ENCODE measurements around the gene KIF13A.

The KIF13A gene

GRCh38 chr6:17987447-17987696 lies at the start of gene KIF13A:
Gene KIF13A (minus strand): TSS chr6:17987635. CDS start chr6:17987463, 172 bp downstream.
- H3K4me3 ChIP-seq (ENCODE audit: low read depth, low read length): peak within 1 kb of the TSS; percentile 89
- TF ChIP-seq CTCF (IDR thresholded peaks at IDR 0.05; ENCODE audit: low read depth, low read length): no peak

- no peak for TF ChIP-seq CTCF (IDR thresholded peaks at IDR 0.05; ENCODE audit: low read depth, low read length)
- no peak overlapping the region for H3K4me3 ChIP-seq (ENCODE audit: low read depth, low read length)
Measured at GRCh38 chr6:18036781-18037180, 49.3 kb upstream of the KIF13A start.

- H3K4me3 ChIP-seq (ENCODE audit: low read depth, low read length): no peak overlapping the region
- TF ChIP-seq CTCF (IDR thresholded peaks at IDR 0.05; ENCODE audit: low read depth, low read length): no peak
Measured at GRCh38 chr6:18035330-18035854, 48.0 kb upstream of the KIF13A start.

GRCh38 chr6:18034798-18035202 lies 47.4 kb upstream of the KIF13A start:
- TF ChIP-seq CTCF (IDR thresholded peaks at IDR 0.05; ENCODE audit: low read depth, low read length): no peak
- no peak overlapping the region for H3K4me3 ChIP-seq (ENCODE audit: low read depth, low read length)

- no peak overlapping the region for H3K4me3 ChIP-seq (ENCODE audit: low read depth, low read length)
- TF ChIP-seq CTCF (IDR thresholded peaks at IDR 0.05; ENCODE audit: low read depth, low read length): no peak
Measured at GRCh38 chr6:18031680-18032256, 44.3 kb upstream of the KIF13A start.

GRCh38 chr6:18031189-18031588 lies 43.8 kb upstream of the KIF13A start:
- H3K4me3 ChIP-seq (ENCODE audit: low read depth, low read length): no peak overlapping the region
- TF ChIP-seq CTCF (IDR thresholded peaks at IDR 0.05; ENCODE audit: low read depth, low read length): no peak

GRCh38 chr6:18028332-18028731 lies 40.9 kb upstream of the KIF13A start:
- H3K4me3 ChIP-seq (ENCODE audit: low read depth, low read length): no peak overlapping the region
- no peak for TF ChIP-seq CTCF (IDR thresholded peaks at IDR 0.05; ENCODE audit: low read depth, low read length)

Data from WI38 (cell line).